Right lobe of liver (tissue), 4 donors: Measurements from ENCODE around the gene CDC42EP5.

ENCODE experiments used
- CTCF ChIP-seq, 4 donors: fragments of 200-600 bp in 3 of 4; fragments of 450-650 bp in 1 of 4; IDR thresholded peaks; one replicate each; pipeline versions ENCODE4 v1.5.1 to v1.8.0; 2016 to 2022; ENCODE audit warnings: antibody characterized with exemption in 4 of 4, mild to moderate bottlenecking in 2 of 4
- POLR2A ChIP-seq: fragments of 450-650 bp; IDR thresholded peaks from one replicate; pipeline ENCODE4 v1.6.1; 2017; ENCODE audit warnings: antibody characterized with exemption, mild to moderate bottlenecking
- donor health status: DM: no; HTN: no; CAD: no.
- donor health status: DM: no; HTN: no; CAD: no.
- donor health status: DM: no; HTN: yes; CAD: no.

DNA sequence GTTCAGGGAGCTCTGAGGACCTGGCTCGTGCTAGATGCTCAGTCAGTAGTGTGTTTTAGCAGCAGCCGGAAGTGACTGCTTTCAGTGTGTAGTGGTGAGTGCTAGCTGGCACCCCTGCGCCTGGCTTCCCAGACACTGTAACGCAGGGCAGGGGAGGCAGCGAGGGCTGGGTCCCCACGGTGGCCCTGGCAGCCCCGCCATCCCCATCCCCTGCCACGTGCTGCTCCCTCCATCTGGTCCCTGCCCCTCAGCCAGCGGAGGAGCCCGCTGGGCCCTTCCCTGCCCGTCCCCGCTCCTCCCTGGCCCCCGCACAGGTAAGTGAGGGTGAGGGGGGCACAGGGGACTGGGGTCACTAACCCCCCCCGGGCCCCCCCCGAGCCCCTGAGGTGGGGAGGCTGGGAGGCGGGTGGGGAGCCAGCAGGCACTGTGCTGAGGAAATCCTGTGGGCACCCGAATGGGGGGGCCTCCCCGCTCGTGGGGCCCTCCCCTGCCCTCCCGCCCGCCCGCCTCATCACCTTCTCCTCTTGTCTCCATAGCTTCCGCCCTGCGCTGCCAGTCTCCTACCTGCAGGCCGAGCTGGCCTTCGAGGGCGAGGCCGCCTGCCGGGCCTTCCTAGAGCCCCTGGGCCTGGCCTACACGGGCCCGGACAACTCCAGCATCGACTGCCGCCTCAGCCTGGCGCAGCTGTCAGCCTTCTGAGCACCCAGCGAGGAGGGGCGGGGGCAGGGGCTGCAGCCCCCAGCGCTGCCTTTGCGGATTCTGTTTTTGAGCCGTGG lies 12.7 kb downstream of the CDC42EP5 start:
- no peak for TF ChIP-seq POLR2A
- no peak for TF ChIP-seq CTCF (IDR thresholded peaks at IDR 0.05)
